ENCODE data around the gene NINL.

- TF ChIP-seq CTCF (IDR thresholded peaks at IDR 0.05) (no peak), POLR2A (IDR thresholded peaks at IDR 0.05) (no peak)
Observed at GRCh38 chr20:25498280-25498606, 87.1 kb downstream of the NINL start.
